Stimulated activated CD4-positive, alpha-beta T cell treated with anti-CD3 and anti-CD28 coated beads, Interleukin-12 subunit alpha, Interleukin-12 subunit beta, amount 100 ng/mL, for 24 hours (primary cell): Measurements from ENCODE around the gene SMYD3.

Source experiments
- DNase-seq, 2 experiments: peaks; one replicate each; pipeline ENCODE4 v3.0.0-alpha.2; 2020; ENCODE audit warnings: low read depth in 2 of 2

Gene SMYD3

GRCh38 chr1:246147524-246148461, 359.3 kb downstream of the SMYD3 start:
- DNase-seq: no peak

- DNase-seq: no peak
These were observed 360.1 kb downstream of the SMYD3 start for GRCh38 chr1:246146804-246147523.

GRCh38 chr1:246145900-246146299, 361.2 kb downstream of the SMYD3 start:
- no peak for DNase-seq

GRCh38 chr1:246144931-246145330, 362.1 kb downstream of the SMYD3 start:
- no peak for DNase-seq

GRCh38 chr1:246142320-246142893, 364.7 kb downstream of the SMYD3 start:
- DNase-seq: no peak

- no peak for DNase-seq
These were observed 365.8 kb downstream of the SMYD3 start for GRCh38 chr1:246141306-246141705.

- no peak for DNase-seq
These were observed 367.3 kb downstream of the SMYD3 start for GRCh38 chr1:246139745-246140182.

- no peak for DNase-seq
These were observed 368.3 kb downstream of the SMYD3 start for GRCh38 chr1:246138781-246139180.

- DNase-seq: no peak
These were observed 370.6 kb downstream of the SMYD3 start for GRCh38 chr1:246136477-246136876.

- no peak for DNase-seq
These were observed 372.3 kb downstream of the SMYD3 start for GRCh38 chr1:246134789-246135188.

GRCh38 chr1:246131095-246131494, 376.0 kb downstream of the SMYD3 start:
- DNase-seq: no peak

GRCh38 chr1:246128494-246129069, 378.5 kb downstream of the SMYD3 start:
- no peak for DNase-seq

GRCh38 chr1:246126580-246126979, 380.5 kb downstream of the SMYD3 start:
- DNase-seq: no peak

- DNase-seq: no peak
These were observed 385.0 kb downstream of the SMYD3 start for GRCh38 chr1:246122071-246122470.

- DNase-seq: no peak
These were observed 385.5 kb downstream of the SMYD3 start for GRCh38 chr1:246121533-246121932.

- no peak for DNase-seq
These were observed 389.9 kb downstream of the SMYD3 start for GRCh38 chr1:246117066-246117791.

GRCh38 chr1:246114369-246114768, 392.7 kb downstream of the SMYD3 start:
- no peak for DNase-seq

- DNase-seq: no peak
These were observed 393.5 kb downstream of the SMYD3 start for GRCh38 chr1:246113555-246114095.

- no peak for DNase-seq
These were observed 395.5 kb downstream of the SMYD3 start for GRCh38 chr1:246111570-246111969.

- no peak for DNase-seq
These were observed 396.5 kb downstream of the SMYD3 start for GRCh38 chr1:246110343-246111219.
